Lung microvascular endothelial cell (primary cell): ENCODE data around the gene DNAJC25. TPM values are rescaled to one million over a fixed set of nuclear protein-coding genes. Genes with fewer than 3 reads are reported as not detected.
A peak's percentile ranks its signal among the peaks of the same experiment; 100 is the strongest.
"Not testable (repeated sequence)": the region's sequence is repeated elsewhere in the genome, so short reads cannot be mapped to it uniquely, and the experiment has no call there.

Source experiments
- DNase-seq, 2 donors: peaks; one replicate each; pipeline versions ENCODE4 v3.0.0 to v3.0.0-alpha.2; 2010; ENCODE audit warnings: low read depth in 2 of 2
- total RNA-seq: library from RNA; depleted of rRNA; stranded (reverse); fragments of >200 nt; gene quantifications from 2 replicates; pipeline ENCODE4 v1.2.1, GENCODE V29; 2014

Gene DNAJC25
- total RNA-seq, 1 donor from 2014 or later, result 3.6 TPM

DNA sequence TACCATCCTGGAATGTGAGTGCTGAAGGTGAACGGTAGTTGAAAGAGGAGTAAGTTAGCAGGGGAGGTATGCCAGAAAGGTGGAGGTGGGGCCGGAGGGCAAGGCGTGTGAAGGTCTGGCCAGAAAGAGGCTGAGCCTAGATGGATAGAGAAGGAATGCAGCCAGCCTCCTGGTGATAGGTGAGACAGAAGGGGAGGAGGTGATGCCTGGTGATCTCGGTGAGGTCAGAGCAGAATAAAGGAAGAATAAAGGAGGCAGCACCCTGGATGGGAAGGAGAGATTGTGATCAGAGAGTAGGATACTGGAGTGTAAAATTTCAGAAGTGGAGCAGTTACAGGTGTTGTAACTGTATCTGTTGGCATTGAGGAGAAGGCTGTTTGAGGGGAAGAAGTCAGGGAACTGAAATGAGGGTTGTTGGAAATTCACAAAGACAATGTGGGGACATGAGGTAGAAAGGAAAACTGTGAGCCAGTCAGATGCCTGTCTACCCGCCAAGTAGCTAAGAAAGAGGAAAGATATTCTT, 32.2 kb downstream of the DNAJC25 start:
- DNase-seq, result no peak

DNA sequence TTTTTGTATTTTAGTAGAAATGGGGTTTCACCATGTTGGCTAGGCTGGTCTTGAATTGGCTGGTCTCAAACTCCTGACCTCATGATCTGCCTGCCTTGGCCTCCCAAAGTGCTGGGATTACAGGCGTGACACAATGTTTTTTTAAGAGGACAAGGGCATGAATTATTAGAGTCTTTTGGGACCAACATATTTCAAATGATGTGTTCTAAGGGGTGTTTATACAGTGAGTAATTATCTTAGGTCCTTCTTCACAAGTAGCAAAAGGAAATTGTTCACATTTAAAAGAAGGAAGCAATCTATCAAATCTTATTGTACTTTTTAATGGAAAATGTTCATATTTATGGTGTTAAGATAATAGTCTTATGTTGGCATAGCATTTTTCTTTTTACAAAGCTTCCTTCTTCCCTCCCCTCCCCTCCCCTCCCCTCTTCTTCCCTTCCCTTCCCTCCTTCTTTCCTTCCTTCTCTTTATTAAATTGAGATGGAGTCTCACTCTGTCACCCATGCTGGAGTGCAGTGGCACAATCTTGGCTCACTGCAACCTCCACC, 37.0 kb downstream of the DNAJC25 start:
- DNase-seq, result peak in 1 of 2 donors; percentile 21

DNA sequence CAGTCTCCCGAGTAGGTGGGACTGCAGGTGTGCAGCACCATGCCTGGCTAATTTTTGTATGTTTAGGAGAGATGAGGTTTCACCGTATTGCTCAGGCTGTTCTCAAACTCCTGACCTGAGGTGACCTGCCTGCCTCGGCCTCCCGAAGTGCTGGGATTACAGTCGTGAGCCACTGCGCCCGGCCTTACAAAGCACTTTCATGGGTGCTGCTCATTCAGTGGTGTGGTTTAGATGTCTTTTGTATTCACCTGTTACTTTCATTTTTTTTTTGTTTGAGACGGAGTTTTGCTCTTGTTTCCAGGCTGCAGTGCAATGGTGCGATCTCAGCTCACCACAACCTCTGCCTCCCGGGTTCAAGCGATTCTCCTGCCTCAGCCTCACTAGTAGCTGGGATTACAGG, 37.5 kb downstream of the DNAJC25 start:
- DNase-seq, result not testable (repeated sequence)

DNA sequence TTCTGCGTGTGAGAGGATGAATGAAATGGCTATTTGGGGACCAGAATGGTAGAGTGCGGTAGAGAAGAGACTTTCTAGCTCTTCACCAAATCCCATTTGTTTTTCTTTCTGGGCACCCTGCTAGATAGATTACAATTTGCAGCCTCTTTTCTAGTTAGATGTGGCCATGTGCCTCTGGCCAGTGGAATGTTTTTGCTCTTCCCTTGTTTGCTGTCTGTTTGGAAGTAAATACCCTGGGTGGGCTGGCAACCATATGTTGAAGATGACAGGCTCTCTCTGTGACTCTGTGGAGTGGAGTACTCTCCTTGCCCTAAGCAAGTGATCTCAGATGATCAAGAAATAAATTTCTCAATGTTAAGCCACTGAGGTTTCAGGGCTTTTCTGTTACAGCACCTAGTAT, 43.2 kb downstream of the DNAJC25 start:
- no peak for DNase-seq

DNA sequence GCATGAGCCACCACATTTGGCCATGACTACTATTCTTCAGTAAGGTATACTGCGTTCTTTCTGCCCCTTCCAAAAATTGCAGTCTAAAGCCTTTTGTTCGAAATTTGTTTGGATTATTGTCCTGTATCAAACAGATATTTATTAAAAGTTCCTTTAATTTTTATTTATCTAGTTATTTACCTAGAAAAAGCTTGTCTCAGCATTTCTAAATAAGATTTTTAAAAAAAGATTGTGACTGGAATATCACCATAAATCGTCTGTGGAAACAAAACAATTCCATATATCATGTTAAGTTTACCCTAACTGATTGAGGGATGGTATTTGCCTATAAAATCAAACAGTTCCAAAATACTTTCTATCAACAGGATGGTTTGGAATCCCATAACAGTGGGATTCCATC, 45.0 kb downstream of the DNAJC25 start:
- DNase-seq, result no peak

DNA sequence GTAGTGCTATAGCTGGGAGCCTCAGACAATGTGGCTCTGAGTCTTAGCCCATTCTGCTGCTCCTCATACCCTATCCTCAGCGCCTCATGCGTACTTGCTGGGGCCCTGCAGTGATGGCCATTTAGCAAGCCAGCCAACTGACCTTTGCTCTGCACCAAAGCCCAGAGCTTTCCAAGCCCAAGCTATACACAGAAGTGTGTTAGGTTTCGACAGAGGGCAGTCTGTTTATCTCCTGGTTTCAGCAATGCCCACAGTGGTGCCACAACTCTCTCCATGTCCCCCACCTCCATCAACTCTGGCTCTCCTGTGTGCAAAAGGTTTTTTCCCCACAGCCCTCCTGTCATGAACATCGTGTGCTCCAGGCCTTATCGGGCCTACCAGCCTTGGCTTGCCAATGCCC, 47.2 kb downstream of the DNAJC25 start:
- DNase-seq, result no peak

DNA sequence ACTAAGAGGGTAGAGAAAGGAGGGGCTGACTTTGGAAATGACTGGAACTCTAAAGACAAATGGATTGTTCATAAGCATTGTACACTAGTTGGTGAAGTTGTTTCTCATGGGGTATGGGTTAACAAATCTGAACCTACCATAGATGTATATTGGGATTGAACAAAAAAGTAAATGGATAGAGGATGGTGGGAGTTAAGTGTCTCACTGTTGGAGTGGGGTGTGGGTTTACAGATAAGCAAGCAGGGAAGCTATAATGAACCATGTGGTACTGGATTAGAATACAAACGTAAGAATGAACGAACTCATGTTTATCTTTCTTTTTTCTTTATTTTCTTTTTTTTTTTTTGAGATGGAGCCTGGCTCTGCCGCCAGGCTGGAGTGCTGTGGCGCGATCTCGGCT, 48.1 kb downstream of the DNAJC25 start:
- DNase-seq, result no peak

DNA sequence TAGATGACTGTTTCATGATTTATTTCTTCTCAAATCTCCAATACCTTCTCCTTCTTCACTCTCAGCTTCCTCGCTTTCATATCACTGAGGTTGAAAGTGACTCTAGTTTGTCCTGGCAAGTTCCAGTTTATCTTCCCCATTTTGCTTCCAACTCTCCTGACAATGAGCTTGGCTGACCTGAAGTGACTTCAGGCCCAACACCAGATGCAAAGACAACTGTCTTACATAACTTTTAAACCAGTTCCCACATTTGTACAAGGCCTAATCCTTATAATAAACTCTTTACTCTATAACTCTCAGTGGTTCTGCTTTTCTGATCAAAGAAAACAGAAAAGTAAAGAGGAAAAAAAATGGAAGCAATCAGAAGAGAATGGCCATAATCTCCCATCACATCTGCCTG, 52.3 kb downstream of the DNAJC25 start:
- DNase-seq, result no peak

DNA sequence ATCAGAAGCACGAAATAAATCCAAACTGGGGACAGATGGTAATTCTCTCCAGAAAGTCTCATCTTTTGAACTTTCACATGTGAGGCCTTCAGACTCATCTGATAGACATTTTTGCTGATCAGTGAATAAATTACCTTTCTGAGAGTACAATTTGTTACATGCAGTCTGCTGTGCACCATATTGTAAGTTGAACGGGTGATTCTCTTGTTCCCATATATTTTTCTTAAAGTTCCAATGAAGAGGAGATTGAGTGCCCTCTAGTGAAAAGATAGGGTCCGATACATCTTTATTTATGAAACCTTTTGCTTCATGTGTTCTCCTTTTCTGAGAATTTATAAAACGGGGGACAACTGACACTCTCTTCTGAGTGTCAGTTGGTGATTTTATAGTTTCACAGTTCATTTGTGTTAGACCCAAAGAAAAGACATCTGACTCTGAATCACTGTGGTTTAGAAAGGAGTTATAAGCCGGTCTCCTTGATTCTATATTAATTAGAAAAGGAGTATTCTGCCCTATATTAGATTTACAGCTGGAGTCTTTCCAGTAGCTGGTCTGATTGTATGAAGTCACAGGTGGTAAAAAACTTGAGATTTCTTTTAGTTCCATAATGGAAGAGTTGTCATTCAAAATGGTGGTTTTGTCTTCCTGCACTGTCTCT, 60.7 kb downstream of the DNAJC25 start:
- peak; percentile 52 for DNase-seq

DNA sequence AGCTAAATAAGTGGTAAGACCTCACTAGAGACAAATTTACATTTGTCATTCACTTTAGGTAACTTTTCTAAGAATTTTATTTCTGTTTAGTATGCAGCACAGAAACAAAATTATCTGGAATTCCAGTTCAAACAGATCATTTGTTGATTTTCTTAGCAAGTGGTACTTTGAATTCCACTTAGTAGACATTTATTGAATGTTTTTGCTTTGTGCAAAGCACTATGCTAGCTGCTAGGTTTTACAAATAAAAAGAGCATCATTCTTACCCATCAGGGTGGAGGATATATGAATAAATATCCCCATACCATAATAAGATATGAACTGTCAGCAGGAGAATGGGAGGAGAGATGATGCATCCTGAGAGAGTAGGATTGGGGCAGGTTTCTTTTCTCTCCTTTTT, 65.7 kb downstream of the DNAJC25 start:
- no peak for DNase-seq

DNA sequence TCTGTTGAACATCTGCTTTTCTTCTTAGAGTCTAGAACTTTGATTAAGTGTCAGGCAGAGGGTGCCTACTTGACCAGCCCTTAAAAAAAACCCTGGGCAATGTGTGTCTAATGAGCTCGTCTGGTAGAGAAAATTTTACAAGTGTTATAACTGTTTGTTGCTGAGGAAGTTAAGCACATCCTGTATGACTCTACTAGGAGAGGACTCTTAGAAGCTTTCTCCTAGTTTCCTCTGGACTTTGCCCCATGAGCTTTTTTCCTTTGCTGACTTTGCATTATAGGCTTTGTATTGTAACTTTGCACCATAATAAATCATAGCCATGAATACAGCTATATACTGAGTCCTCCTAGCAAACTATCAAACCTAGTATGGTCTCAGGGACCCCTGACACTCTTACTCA, 69.6 kb downstream of the DNAJC25 start:
- DNase-seq, result peak; percentile 8 to 89

Other genes with a start within 250 kb of the DNAJC25 start
- gene ECPAS, start 147.0 kb upstream of the DNAJC25 start, total RNA-seq, result 69.8 and 73.7 TPM in 2 replicates
- gene ZNF483, start 106.2 kb upstream of the DNAJC25 start, total RNA-seq, result 1.1 and 1.6 TPM in 2 replicates
- gene PTGR1, start 31.7 kb upstream of the DNAJC25 start, total RNA-seq, result 6.5 and 20.7 TPM in 2 replicates
- gene GNG10, start 30.3 kb downstream of the DNAJC25 start, total RNA-seq, result 44.0 and 53.0 TPM in 2 replicates
- not detected in 2 replicates for gene SHOC1, start 163.6 kb downstream of the DNAJC25 start, total RNA-seq